OCI-LY3 (cell line): ENCODE data around the gene DOCK4.

Experiments used
- H2AFZ ChIP-seq: fragments of 200-600, 300-600 bp; shearing (Covaris generic); 2 replicates; pipeline ENCODE4 v1.6.0; 2014; ENCODE audit warnings: antibody characterized with exemption, low read depth, low read length
- H3K27ac ChIP-seq: fragments of 200-600, 300-600 bp; sonication (generic); 2 replicates; pipeline ENCODE4 v1.5.1; 2014; ENCODE audit warnings: mild to moderate bottlenecking, low read length, moderate library complexity, mixed read lengths
- H3K27me3 ChIP-seq: fragments of 200-600, 300-600 bp; sonication (generic); 2 replicates; pipeline ENCODE4 v1.6.1; 2014; ENCODE audit warnings: low read depth, low read length, mixed read lengths
- H3K36me3 ChIP-seq: fragments of 200-600, 300-600 bp; sonication (generic); replicated peaks from 2 replicates; pipeline ENCODE3; 2014; ENCODE audit warnings: low read depth, low read length, mixed read lengths
- H3K4me1 ChIP-seq: fragments of 300-600, 200-600 bp; sonication (generic); 2 replicates; pipeline ENCODE4 v1.6.1; 2014; ENCODE audit warnings: low read length, mixed read lengths
- H3K4me2 ChIP-seq: fragments of 200-600, 300-600 bp; sonication (generic); 2 replicates; pipeline ENCODE4 v1.6.1; 2014; ENCODE audit warnings: low read length, mixed read lengths
- H3K4me3 ChIP-seq: fragments of 300-600, 200-600 bp; sonication (generic); 2 replicates; pipeline ENCODE4 v1.5.1; 2014; ENCODE audit warnings: antibody characterized with exemption, mild to moderate bottlenecking, low read length, moderate library complexity
- H3K79me2 ChIP-seq: fragments of 300-600, 200-600 bp; shearing (Covaris generic); 2 replicates; pipeline ENCODE4 v1.6.1; 2014; ENCODE audit warnings: mild to moderate bottlenecking, low read length, mixed read lengths
- H3K9ac ChIP-seq: fragments of 300-600, 200-600 bp; shearing (Covaris generic); 2 replicates; pipeline ENCODE4 v1.6.0; 2014; ENCODE audit warnings: mild to moderate bottlenecking, low read length, moderate library complexity
- H3K9me3 ChIP-seq: fragments of 200-600, 300-600 bp; shearing (Covaris generic); 2 replicates; pipeline ENCODE4 v1.6.1; 2014; ENCODE audit warnings: low read length, mixed read lengths; ENCODE audit not compliant: insufficient read depth
- H4K20me1 ChIP-seq: fragments of 200-600, 300-600 bp; sonication (generic); 2 replicates; pipeline ENCODE4 v1.6.1; 2016; ENCODE audit warnings: low read length, mixed read lengths; ENCODE audit not compliant: insufficient read depth
- CTCF ChIP-seq: fragments of 200-600, 300-600 bp; sonication (generic); IDR thresholded peaks from 2 replicates; pipeline ENCODE4 v1.5.1; 2014; ENCODE audit warnings: antibody characterized with exemption, low read length, low read depth
- EZH2phosphoT487 ChIP-seq: fragments of 200-600 bp; shearing (Covaris generic); IDR thresholded peaks from 2 replicates; pipeline ENCODE4 v1.6.1; 2018; ENCODE audit warnings: antibody characterized with exemption, mixed run types, low read depth

Gene DOCK4

GRCh38 chr7:112206238-112206990, at the start of gene DOCK4, which contains the start of gene ZNF277:
Gene DOCK4 (minus strand): TSS chr7:112206399. CDS start chr7:112206138, 261 bp downstream.
Gene ZNF277 (plus strand): TSS chr7:112206695. CDS start chr7:112206717, 22 bp downstream.
- peak within 1 kb of the TSS; percentile 72 for H3K9ac ChIP-seq
- H2AFZ ChIP-seq: peak within 1 kb of the TSS; percentile 85
- peak within 1 kb of the TSS; percentile 99 for H3K4me2 ChIP-seq
- peaks cover 18% of the 10 kb centered on the region for H3K27me3 ChIP-seq
- H3K79me2 ChIP-seq: peaks cover 19% of the 10 kb centered on the region
- TF ChIP-seq EZH2phosphoT487 (no peak), CTCF (no peak)
- H3K27ac ChIP-seq: no peak within 1 kb of the TSS
- 0 out of 2 replicates have a peak, but pooled peaks cover under 1% of the 10 kb centered on the region for H4K20me1 ChIP-seq
- H3K36me3 ChIP-seq: no peaks in the 10 kb centered on the region
- H3K4me1 ChIP-seq: peaks cover 20% of the 10 kb centered on the region
- no peaks in the 10 kb centered on the region for H3K9me3 ChIP-seq
- H3K4me3 ChIP-seq: peak within 1 kb of the TSS; percentile 95

GRCh38 chr7:112255388-112255720, 49.2 kb upstream of the DOCK4 start:
- H4K20me1 ChIP-seq: no peaks in the 10 kb centered on the region
- TF ChIP-seq CTCF: no peak
- TF ChIP-seq EZH2phosphoT487: no peak

GRCh38 chr7:112254709-112255387, 48.6 kb upstream of the DOCK4 start:
- Histone ChIP-seq H3K4me2 (no peak overlapping the region), H3K4me1 (no peaks in the 10 kb centered on the region), H3K9ac (no peak overlapping the region), H2AFZ (no peak overlapping the region), H3K27me3 (no peaks in the 10 kb centered on the region), H3K36me3 (no peaks in the 10 kb centered on the region), H3K9me3 (no peaks in the 10 kb centered on the region), H4K20me1 (no peaks in the 10 kb centered on the region), H3K27ac (no peak overlapping the region), H3K4me3 (no peak overlapping the region), H3K79me2 (no peaks in the 10 kb centered on the region)
- TF ChIP-seq CTCF (no peak), EZH2phosphoT487 (no peak)

More at GRCh38 chr7:112255388-112255720, 49.2 kb upstream of the DOCK4 start:
- H3K9me3 ChIP-seq: no peaks in the 10 kb centered on the region
- no peaks in the 10 kb centered on the region for H3K79me2 ChIP-seq
- H3K27ac ChIP-seq: no peak overlapping the region
- H3K36me3 ChIP-seq: no peaks in the 10 kb centered on the region
- H3K9ac ChIP-seq: no peak overlapping the region
- no peak overlapping the region for H2AFZ ChIP-seq
- H3K4me2 ChIP-seq: no peak overlapping the region
- no peaks in the 10 kb centered on the region for H3K4me1 ChIP-seq
- H3K4me3 ChIP-seq: no peak overlapping the region
- no peaks in the 10 kb centered on the region for H3K27me3 ChIP-seq

GRCh38 chr7:112254156-112254555, 48.0 kb upstream of the DOCK4 start:
- Histone ChIP-seq H3K4me1 (no peaks in the 10 kb centered on the region), H3K9me3 (no peaks in the 10 kb centered on the region), H3K36me3 (no peaks in the 10 kb centered on the region), H2AFZ (no peak overlapping the region), H3K4me2 (no peak overlapping the region), H3K27me3 (no peaks in the 10 kb centered on the region), H3K79me2 (no peaks in the 10 kb centered on the region), H4K20me1 (no peaks in the 10 kb centered on the region), H3K9ac (no peak overlapping the region), H3K4me3 (no peak overlapping the region), H3K27ac (no peak overlapping the region)
- TF ChIP-seq EZH2phosphoT487: no peak
- TF ChIP-seq CTCF: no peak
